ENCODE measurements around the gene CYB5R4. TPM values are rescaled to one million over a fixed set of nuclear protein-coding genes. Genes with fewer than 3 reads are reported as not detected.

The CYB5R4 gene
- total RNA-seq, 1 donor from 2014 or later: 14.6 TPM

DNA sequence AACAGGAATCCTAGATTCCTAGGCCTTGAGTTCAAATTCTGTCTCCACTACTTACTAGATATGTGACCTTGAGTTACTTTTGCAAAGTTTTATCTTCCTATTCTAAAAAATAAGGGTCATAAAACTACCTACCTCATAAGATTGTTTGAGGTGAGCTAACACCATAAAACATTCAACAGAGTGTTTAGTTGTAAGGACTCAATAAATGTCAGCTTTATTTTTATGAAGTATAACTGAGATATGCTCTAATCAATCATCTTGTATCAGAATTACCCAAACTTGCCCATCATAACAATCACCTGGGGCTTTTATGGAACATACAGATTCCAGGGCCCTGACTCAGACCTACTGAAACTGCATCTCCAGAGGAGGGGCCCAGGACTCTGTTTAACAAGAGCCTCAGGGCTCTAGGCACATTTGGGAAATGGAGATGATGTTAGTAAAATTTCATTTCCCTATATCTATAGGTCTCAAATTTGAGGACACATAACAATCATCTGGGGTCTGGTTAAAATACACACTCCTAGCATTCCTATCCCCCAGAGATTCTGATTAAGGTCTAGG is 138.6 kb downstream of the CYB5R4 start:
- no peak overlapping the region for H3K27ac Mint-ChIP-seq (ENCODE audit: unreplicated experiment)

DNA sequence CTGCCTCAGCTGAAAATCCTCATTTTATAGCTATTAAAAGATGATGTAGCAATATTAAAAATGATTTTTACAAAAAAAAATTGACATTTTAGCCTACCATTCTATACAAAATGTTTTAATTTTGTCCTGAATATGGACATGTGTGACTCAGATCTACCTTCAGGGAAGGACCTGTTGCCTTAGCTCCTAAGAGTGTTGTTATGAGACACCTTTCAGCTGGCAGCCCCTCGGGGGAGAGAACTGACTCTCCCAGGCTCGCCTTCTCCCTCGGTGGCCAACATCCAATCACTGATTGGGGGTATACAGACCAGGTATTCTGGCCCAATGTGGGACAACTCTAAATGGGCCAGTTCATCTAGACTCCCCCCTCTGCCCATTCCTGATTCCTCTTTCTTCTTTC is 141.6 kb downstream of the CYB5R4 start:
- no peak for DNase-seq (ENCODE audit: low read depth, low spot score)
- TF ChIP-seq CTCF (conservative IDR thresholded peaks at IDR 0.05): no peak
- H3K9me3 Mint-ChIP-seq: no peaks in the 10 kb centered on the region
- no peak overlapping the region for H3K4me3 Mint-ChIP-seq
- peaks cover 4% of the 10 kb centered on the region for H3K27me3 Mint-ChIP-seq (ENCODE audit: low read depth)
- H3K27ac Mint-ChIP-seq (ENCODE audit: unreplicated experiment): no peak overlapping the region
- no peaks in the 10 kb centered on the region for H3K36me3 Mint-ChIP-seq (ENCODE audit: low read depth)
- H3K4me1 Mint-ChIP-seq: peaks cover 5% of the 10 kb centered on the region

More for the DNA sequence above, 138.6 kb downstream of the CYB5R4 start:
- Mint-ChIP-seq H3K9me3 (no peaks in the 10 kb centered on the region), H3K36me3 (ENCODE audit: low read depth) (no peaks in the 10 kb centered on the region), H3K4me1 (peaks cover 4% of the 10 kb centered on the region), H3K27me3 (ENCODE audit: low read depth) (peaks cover 3% of the 10 kb centered on the region), H3K4me3 (no peak overlapping the region)
- DNase-seq (ENCODE audit: low read depth, low spot score): no peak
- TF ChIP-seq CTCF (conservative IDR thresholded peaks at IDR 0.05): no peak

DNA sequence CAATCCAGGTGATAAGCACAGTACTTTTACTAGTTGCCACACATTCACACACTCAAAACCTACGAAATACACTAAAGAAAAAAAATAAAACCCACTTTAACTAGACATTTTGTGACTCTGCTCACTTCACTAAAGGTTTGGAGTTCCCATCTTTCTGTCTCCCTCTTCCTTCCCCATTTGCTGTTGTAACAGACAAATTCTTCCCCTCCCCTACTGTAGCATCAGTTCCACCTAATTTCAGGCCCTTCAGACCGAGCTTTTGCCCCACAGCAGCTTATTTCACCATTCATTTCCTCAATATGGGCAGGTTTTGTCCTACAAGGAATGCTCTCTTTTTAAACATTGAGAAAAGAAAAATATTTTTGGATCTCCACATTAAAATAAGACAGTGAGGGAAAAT is 142.7 kb downstream of the CYB5R4 start:
- no peaks in the 10 kb centered on the region for H3K36me3 Mint-ChIP-seq (ENCODE audit: low read depth)
- TF ChIP-seq CTCF (conservative IDR thresholded peaks at IDR 0.05): no peak
- H3K27me3 Mint-ChIP-seq (ENCODE audit: low read depth): peaks cover 4% of the 10 kb centered on the region
- peaks cover 5% of the 10 kb centered on the region for H3K4me1 Mint-ChIP-seq
- H3K27ac Mint-ChIP-seq (ENCODE audit: unreplicated experiment): no peak overlapping the region
- no peaks in the 10 kb centered on the region for H3K9me3 Mint-ChIP-seq
- no peak for DNase-seq (ENCODE audit: low read depth, low spot score)
- no peak overlapping the region for H3K4me3 Mint-ChIP-seq

DNA sequence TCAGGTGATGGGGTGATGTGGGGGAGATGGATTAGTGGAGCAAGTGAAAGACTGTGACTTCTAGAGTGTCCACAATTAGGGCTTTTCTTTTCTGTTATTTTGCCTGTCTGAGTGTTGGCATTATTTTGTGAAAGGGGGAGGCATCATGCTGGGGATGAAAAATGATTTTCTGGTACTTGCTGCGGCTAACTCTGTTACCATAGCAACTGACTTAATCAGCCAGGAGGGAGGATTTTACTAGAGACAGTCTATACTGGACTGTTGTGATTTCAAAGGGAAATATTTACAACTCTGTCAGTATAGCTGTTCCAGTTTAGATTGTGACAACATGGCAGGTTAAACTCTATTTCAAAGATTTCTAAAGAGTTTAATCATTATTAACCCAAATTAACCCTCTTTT is 143.6 kb downstream of the CYB5R4 start:
- H3K9me3 Mint-ChIP-seq: no peaks in the 10 kb centered on the region
- H3K36me3 Mint-ChIP-seq (ENCODE audit: low read depth): no peaks in the 10 kb centered on the region
- no peak for TF ChIP-seq CTCF (conservative IDR thresholded peaks at IDR 0.05)
- H3K27ac Mint-ChIP-seq (ENCODE audit: unreplicated experiment): no peak overlapping the region
- DNase-seq (ENCODE audit: low read depth, low spot score): no peak
- peaks cover 5% of the 10 kb centered on the region for H3K4me1 Mint-ChIP-seq
- H3K4me3 Mint-ChIP-seq: no peak overlapping the region
- H3K27me3 Mint-ChIP-seq (ENCODE audit: low read depth): peaks cover 4% of the 10 kb centered on the region

- Mint-ChIP-seq H3K4me1 (peaks cover 5% of the 10 kb centered on the region), H3K9me3 (no peaks in the 10 kb centered on the region), H3K4me3 (no peak overlapping the region), H3K27ac (ENCODE audit: unreplicated experiment) (no peak overlapping the region), H3K36me3 (ENCODE audit: low read depth) (no peaks in the 10 kb centered on the region), H3K27me3 (ENCODE audit: low read depth) (peaks cover 4% of the 10 kb centered on the region)
- no peak for TF ChIP-seq CTCF (conservative IDR thresholded peaks at IDR 0.05)
- no peak for DNase-seq (ENCODE audit: low read depth, low spot score)
Measured at GRCh38 chr6:84003654-84004053, 144.2 kb downstream of the CYB5R4 start.

Data from neural crest cell (in vitro differentiated cells).